T-helper 2 cell treated with Interferon-gamma antibody and Interleukin-4, amounts not matched to agents 5 μg/mL and 100 μg/mL, for 36 hours (primary cell): ENCODE measurements around the gene SOX4.

ENCODE experiments used
- DNase-seq: peaks from one replicate; pipeline ENCODE4 v3.0.0; 2021; ENCODE audit warnings: low spot score
- H3K27ac Mint-ChIP-seq: one replicate; pipeline ENCODE4 v1.8.0; 2021; ENCODE audit warnings: mild to moderate bottlenecking, mixed read lengths
- H3K27me3 Mint-ChIP-seq: one replicate; pipeline ENCODE4 v1.8.0; 2021; ENCODE audit warnings: low read depth, mixed read lengths
- H3K36me3 Mint-ChIP-seq: one replicate; pipeline ENCODE4 v1.8.0; 2021; ENCODE audit warnings: low read depth, mixed read lengths
- H3K4me1 Mint-ChIP-seq: one replicate; pipeline ENCODE4 v1.8.0; 2021; ENCODE audit warnings: low read depth, mixed read lengths
- H3K4me3 Mint-ChIP-seq: one replicate; pipeline ENCODE4 v1.8.0; 2022; ENCODE audit warnings: mild to moderate bottlenecking, moderate library complexity, mixed read lengths
- H3K9me3 Mint-ChIP-seq: one replicate; pipeline ENCODE4 v1.8.0; 2021; ENCODE audit warnings: mixed read lengths

Gene SOX4

DNA sequence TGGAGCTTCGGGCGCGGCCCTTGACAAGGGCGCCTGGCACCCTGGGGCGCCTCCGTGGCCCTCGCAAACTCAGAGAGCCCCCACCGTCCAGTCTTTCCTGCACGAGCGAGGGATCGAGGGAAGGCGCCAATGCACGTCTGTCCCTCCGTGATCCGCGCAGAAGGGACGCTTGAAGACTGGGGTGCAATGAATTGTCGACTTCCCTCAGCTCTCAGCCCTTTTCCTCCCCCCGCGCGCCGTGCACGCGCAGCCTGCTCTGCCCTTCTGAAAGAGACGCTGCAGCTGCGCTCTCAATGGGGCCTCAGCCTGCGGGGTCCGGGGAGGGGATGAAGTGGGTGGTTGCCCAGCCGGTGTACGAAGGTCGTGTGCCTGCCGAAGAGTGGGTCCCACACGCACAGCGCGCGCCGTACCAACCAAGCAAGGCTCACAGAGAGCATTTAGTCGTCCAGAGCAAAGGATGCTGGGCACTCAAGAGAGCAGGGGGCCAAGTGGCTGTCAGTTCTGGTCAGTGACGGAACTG lies 5.5 kb upstream of the SOX4 start:
- peaks cover 3% of the 10 kb centered on the region for H3K9me3 Mint-ChIP-seq
- no peaks in the 10 kb centered on the region for H3K36me3 Mint-ChIP-seq
- H3K27ac Mint-ChIP-seq, result peak overlapping the region; percentile 86
- peaks cover 60% of the 10 kb centered on the region for H3K27me3 Mint-ChIP-seq
- DNase-seq, result peak; percentile 39
- peak overlapping the region; percentile 96 for H3K4me3 Mint-ChIP-seq
- H3K4me1 Mint-ChIP-seq, result peaks cover 11% of the 10 kb centered on the region

DNA sequence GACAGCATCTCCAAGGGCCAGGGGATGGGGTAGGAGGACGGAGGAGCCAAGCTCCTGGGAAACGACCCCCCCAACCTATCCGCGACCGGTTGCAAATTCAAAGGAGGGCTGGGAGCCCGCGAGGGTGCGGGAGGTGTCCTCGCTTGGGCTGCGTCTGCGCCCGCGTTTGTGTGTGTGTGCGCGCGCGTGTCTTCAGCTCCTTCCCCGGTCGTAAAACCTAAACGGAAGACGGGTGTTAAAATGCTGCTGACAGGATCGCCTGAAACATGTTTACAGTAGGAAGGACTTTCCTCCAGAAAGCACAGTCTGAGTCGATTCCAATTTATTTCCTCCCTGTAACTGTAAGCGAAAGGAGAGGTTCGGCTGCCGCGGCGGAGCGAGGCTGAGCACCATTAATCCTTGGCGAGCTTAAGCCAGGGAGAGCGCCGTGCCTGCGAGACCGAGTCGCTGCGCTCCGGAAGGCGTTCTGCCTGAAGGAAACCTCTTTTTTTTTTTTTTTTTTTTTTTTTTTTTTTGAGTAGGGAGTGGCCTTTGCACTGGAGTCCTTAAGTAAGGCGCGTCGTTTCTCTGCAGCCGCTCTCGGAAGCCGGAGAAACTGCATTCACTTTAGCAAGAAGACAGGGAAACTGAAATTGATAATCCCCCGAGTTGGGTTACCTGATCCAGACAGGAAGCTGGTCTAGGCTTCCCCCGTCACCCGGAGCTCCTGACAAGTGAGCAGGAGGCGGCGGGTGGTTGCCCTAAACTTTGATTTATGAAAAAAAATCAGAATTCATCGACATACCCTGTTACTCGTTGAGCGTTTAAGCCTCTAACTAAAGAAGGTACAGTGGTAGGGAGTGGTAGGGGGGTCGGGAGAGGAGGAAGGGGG lies 4.8 kb upstream of the SOX4 start:
- peaks cover 60% of the 10 kb centered on the region for H3K27me3 Mint-ChIP-seq
- peak; percentile 47 for DNase-seq
- H3K27ac Mint-ChIP-seq, result peak overlapping the region; percentile 86
- peak overlapping the region; percentile 96 for H3K4me3 Mint-ChIP-seq
- H3K4me1 Mint-ChIP-seq, result peaks cover 11% of the 10 kb centered on the region
- H3K36me3 Mint-ChIP-seq, result no peaks in the 10 kb centered on the region
- H3K9me3 Mint-ChIP-seq, result no peaks in the 10 kb centered on the region

DNA sequence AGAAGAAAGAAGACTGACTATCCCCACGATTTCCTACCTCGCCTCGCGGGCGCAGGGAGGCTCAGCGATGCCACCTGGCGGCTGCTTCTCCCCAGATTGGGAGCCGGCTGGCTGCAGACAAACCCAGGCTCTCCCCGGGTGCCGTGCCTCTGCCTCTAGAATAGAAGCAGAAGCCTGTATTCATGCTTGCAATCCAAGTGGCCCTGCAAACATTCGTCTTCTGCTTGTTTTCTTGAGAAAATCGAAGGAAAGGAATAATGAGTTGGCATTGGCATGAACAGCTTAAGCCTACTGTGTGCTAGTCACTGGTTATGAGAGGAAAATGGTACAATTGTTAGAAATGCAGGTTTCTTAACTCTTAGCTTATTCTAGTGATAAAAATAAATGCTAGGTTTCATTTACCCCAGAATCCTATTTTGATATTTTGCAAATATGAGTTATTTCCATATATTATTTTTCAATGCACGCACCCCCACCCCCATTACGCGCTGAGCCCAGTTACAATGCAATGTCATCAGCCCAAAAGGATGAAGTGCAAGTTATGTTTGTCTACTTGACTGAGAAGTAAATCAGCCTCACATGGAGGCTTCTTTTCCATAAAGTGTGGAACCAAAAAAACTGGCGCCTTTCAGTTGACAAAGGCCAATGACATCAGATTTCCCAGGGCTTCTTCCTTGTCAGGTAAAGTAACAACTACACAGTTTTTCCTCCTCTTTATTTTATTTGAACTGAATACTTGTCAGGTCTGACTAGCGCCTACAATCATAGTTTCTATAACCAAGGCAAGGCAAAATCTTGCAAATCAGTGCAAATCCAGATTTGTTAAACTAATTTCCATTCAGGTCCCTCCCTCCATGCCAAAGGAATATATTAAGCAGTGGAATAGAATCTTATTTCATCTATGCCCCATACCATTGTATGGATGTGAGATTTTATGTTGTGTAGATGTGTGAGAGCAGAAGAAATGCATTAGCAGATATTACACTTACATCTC lies 3.9 kb upstream of the SOX4 start:
- Mint-ChIP-seq H3K9me3 (no peaks in the 10 kb centered on the region), H3K4me1 (peaks cover 14% of the 10 kb centered on the region), H3K27me3 (peaks cover 54% of the 10 kb centered on the region), H3K36me3 (no peaks in the 10 kb centered on the region), H3K27ac (peak overlapping the region; percentile 86), H3K4me3 (peak overlapping the region; percentile 96)
- peak; percentile 77 for DNase-seq

DNA sequence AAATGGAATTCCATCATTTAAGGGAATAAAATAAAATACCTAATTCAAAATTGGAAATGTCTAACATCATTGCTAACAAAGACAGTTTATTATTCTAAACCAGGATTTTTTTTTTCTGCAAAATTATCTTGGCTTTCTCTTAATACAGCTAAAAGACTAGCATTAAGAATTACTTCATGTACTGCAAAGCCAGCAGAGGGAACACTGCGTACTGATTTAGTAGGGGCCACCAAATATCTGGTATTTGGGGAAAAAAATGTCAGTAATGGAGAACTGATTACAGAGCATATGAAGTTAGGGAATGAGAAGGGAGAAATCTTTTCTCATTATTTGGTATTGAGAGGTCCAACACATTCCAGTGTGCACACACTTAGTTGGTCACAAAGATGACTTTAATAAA lies 3.2 kb upstream of the SOX4 start:
- Mint-ChIP-seq H3K4me1 (peaks cover 15% of the 10 kb centered on the region), H3K27me3 (peaks cover 56% of the 10 kb centered on the region), H3K9me3 (no peaks in the 10 kb centered on the region), H3K36me3 (no peaks in the 10 kb centered on the region), H3K4me3 (no peak overlapping the region), H3K27ac (no peak overlapping the region)
- no peak for DNase-seq

DNA sequence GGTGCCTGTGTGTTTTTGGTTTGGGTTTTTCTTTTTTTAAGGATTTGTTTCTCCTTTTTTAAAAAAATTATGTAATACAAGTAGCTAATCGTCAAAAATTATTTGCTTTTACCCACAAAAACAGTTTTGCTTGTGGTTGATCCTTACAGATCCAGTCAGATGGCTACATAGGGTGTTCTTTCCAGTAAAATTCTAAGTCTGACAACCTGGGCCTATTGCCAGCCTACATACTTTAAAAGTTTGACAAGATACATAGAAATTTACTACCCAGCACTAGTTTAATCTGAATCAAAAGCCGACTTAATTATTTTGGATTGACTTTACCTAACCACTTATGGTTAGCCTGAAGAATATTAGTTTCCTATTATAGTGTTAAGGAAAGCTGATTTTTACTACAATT lies 2.1 kb upstream of the SOX4 start:
- Mint-ChIP-seq H3K27me3 (peaks cover 55% of the 10 kb centered on the region), H3K36me3 (peaks cover 2% of the 10 kb centered on the region), H3K4me1 (peaks cover 21% of the 10 kb centered on the region), H3K27ac (no peak overlapping the region), H3K4me3 (no peak overlapping the region), H3K9me3 (no peaks in the 10 kb centered on the region)
- no peak for DNase-seq

DNA sequence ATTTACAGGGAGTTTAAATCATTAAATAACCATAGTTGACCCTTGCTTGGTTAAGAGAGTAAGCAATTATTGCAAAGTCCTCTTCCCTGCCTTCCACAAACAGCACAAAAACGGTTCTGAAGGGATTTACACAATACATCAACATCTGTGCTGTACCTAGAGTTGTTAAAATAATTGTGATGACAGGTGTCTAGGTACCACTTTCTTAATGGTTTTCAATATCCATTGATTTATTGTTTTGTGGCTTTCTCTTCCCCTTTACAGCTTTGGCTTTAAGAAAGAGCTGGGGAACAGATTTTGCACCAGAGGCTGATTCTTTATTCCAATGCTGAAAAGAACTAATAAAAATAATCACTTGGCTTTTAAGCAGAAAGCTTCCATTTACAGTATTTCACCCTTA lies 598 bp upstream of the SOX4 start:
- H3K36me3 Mint-ChIP-seq, result peaks cover 6% of the 10 kb centered on the region

DNA sequence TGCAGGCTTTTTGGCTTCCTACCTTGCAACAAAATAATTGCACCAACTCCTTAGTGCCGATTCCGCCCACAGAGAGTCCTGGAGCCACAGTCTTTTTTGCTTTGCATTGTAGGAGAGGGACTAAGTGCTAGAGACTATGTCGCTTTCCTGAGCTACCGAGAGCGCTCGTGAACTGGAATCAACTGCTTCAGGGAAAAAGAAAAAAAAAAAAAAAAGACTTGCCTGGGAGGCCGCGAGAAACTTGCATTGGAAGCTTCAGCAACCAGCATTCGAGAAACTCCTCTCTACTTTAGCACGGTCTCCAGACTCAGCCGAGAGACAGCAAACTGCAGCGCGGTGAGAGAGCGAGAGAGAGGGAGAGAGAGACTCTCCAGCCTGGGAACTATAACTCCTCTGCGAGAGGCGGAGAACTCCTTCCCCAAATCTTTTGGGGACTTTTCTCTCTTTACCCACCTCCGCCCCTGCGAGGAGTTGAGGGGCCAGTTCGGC lies 420 bp downstream of the SOX4 start:
- Mint-ChIP-seq H3K27me3 (peaks cover 62% of the 10 kb centered on the region), H3K36me3 (peaks cover 9% of the 10 kb centered on the region), H3K27ac (no peak overlapping the region), H3K4me3 (no peak overlapping the region), H3K4me1 (peaks cover 31% of the 10 kb centered on the region), H3K9me3 (no peaks in the 10 kb centered on the region)
- no peak for DNase-seq

More for the DNA sequence above, 598 bp upstream of the SOX4 start:
- Mint-ChIP-seq H3K4me3 (no peak overlapping the region), H3K9me3 (no peaks in the 10 kb centered on the region), H3K27me3 (peaks cover 55% of the 10 kb centered on the region), H3K4me1 (peaks cover 24% of the 10 kb centered on the region), H3K27ac (no peak overlapping the region)
- DNase-seq, result no peak

DNA sequence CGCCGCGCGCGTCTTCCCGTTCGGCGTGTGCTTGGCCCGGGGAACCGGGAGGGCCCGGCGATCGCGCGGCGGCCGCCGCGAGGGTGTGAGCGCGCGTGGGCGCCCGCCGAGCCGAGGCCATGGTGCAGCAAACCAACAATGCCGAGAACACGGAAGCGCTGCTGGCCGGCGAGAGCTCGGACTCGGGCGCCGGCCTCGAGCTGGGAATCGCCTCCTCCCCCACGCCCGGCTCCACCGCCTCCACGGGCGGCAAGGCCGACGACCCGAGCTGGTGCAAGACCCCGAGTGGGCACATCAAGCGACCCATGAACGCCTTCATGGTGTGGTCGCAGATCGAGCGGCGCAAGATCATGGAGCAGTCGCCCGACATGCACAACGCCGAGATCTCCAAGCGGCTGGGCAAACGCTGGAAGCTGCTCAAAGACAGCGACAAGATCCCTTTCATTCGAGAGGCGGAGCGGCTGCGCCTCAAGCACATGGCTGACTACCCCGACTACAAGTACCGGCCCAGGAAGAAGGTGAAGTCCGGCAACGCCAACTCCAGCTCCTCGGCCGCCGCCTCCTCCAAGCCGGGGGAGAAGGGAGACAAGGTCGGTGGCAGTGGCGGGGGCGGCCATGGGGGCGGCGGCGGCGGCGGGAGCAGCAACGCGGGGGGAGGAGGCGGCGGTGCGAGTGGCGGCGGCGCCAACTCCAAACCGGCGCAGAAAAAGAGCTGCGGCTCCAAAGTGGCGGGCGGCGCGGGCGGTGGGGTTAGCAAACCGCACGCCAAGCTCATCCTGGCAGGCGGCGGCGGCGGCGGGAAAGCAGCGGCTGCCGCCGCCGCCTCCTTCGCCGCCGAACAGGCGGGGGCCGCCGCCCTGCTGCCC lies 1.1 kb downstream of the SOX4 start:
- H3K27ac Mint-ChIP-seq, result peak overlapping the region; percentile 92
- peak; percentile 46 for DNase-seq
- peaks cover 66% of the 10 kb centered on the region for H3K27me3 Mint-ChIP-seq

DNA sequence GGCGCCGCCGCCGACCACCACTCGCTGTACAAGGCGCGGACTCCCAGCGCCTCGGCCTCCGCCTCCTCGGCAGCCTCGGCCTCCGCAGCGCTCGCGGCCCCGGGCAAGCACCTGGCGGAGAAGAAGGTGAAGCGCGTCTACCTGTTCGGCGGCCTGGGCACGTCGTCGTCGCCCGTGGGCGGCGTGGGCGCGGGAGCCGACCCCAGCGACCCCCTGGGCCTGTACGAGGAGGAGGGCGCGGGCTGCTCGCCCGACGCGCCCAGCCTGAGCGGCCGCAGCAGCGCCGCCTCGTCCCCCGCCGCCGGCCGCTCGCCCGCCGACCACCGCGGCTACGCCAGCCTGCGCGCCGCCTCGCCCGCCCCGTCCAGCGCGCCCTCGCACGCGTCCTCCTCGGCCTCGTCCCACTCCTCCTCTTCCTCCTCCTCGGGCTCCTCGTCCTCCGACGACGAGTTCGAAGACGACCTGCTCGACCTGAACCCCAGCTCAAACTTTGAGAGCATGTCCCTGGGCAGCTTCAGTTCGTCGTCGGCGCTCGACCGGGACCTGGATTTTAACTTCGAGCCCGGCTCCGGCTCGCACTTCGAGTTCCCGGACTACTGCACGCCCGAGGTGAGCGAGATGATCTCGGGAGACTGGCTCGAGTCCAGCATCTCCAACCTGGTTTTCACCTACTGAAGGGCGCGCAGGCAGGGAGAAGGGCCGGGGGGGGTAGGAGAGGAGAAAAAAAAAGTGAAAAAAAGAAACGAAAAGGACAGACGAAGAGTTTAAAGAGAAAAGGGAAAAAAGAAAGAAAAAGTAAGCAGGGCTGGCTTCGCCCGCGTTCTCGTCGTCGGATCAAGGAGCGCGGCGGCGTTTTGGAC lies 2.0 kb downstream of the SOX4 start:
- DNase-seq, result peak; percentile 13
- H3K4me3 Mint-ChIP-seq, result peak overlapping the region; percentile 95
- H3K27me3 Mint-ChIP-seq, result peaks cover 57% of the 10 kb centered on the region
- no peaks in the 10 kb centered on the region for H3K9me3 Mint-ChIP-seq
- peak overlapping the region; percentile 95 for H3K27ac Mint-ChIP-seq
- peaks cover 32% of the 10 kb centered on the region for H3K4me1 Mint-ChIP-seq
- H3K36me3 Mint-ChIP-seq, result peaks cover 9% of the 10 kb centered on the region

More for the DNA sequence above, 1.1 kb downstream of the SOX4 start:
- Mint-ChIP-seq H3K9me3 (no peaks in the 10 kb centered on the region), H3K4me3 (peak overlapping the region; percentile 89), H3K4me1 (peaks cover 32% of the 10 kb centered on the region), H3K36me3 (peaks cover 9% of the 10 kb centered on the region)

DNA sequence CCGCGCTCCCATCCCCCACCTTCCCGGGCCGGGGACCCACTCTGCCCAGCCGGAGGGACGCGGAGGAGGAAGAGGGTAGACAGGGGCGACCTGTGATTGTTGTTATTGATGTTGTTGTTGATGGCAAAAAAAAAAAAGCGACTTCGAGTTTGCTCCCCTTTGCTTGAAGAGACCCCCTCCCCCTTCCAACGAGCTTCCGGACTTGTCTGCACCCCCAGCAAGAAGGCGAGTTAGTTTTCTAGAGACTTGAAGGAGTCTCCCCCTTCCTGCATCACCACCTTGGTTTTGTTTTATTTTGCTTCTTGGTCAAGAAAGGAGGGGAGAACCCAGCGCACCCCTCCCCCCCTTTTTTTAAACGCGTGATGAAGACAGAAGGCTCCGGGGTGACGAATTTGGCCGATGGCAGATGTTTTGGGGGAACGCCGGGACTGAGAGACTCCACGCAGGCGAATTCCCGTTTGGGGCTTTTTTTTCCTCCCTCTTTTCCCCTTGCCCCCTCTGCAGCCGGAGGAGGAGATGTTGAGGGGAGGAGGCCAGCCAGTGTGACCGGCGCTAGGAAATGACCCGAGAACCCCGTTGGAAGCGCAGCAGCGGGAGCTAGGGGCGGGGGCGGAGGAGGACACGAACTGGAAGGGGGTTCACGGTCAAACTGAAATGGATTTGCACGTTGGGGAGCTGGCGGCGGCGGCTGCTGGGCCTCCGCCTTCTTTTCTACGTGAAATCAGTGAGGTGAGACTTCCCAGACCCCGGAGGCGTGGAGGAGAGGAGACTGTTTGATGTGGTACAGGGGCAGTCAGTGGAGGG lies 2.8 kb downstream of the SOX4 start:
- Mint-ChIP-seq H3K36me3 (peaks cover 9% of the 10 kb centered on the region), H3K27ac (peak overlapping the region; percentile 95), H3K4me1 (peaks cover 35% of the 10 kb centered on the region), H3K9me3 (no peaks in the 10 kb centered on the region), H3K4me3 (peak overlapping the region; percentile 95), H3K27me3 (peaks cover 52% of the 10 kb centered on the region)
- DNase-seq, result peak; percentile 45

DNA sequence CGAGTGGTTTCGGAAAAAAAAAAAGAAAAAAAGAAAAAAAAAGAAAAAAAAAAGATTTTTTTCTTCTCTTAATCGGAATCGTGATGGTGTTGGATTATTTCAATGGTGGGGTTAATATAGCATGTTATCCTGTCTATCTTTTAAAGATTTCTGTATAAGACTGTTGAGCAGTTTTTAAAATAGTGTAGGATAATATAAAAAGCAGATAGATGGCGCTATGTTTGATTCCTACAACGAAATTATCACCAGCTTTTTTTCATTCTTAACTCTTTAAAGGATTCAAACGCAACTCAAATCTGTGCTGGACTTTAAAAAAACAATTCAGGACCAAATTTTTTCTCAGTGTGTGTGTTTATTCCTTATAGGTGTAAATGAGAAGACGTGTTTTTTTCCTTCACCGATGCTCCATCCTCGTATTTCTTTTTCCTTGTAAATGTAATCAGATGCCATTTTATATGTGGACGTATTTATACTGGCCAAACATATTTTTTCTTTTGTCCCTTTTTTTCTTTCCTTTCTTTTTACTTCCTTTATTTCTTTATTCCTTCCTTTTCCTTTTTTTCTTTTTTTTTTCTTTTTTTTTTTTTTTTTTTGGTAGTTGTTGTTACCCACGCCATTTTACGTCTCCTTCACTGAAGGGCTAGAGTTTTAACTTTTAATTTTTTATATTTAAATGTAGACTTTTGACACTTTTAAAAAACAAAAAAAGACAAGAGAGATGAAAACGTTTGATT lies 3.6 kb downstream of the SOX4 start:
- DNase-seq, result no peak
- Mint-ChIP-seq H3K36me3 (peaks cover 9% of the 10 kb centered on the region), H3K4me1 (peaks cover 35% of the 10 kb centered on the region), H3K27me3 (peaks cover 46% of the 10 kb centered on the region), H3K9me3 (no peaks in the 10 kb centered on the region), H3K4me3 (peak overlapping the region; percentile 95), H3K27ac (peak overlapping the region; percentile 95)
